A549 treated with AZD9567 at 1 μM for 4 hours (cell line): Measurements from ENCODE around the gene RABL6. TPM values are rescaled to one million over a fixed set of nuclear protein-coding genes. Genes with fewer than 3 reads are reported as not detected.

Experiments used
- total RNA-seq: library from RNA; stranded (reverse); fragments of 200-300 nt; extraction: Qiagen RNA extraction; gene quantifications from 5 replicates; pipeline ENCODE4 v1.2.3, GENCODE V29; 2022; ENCODE audit not compliant: insufficient read depth

RABL6 gene, protein sequence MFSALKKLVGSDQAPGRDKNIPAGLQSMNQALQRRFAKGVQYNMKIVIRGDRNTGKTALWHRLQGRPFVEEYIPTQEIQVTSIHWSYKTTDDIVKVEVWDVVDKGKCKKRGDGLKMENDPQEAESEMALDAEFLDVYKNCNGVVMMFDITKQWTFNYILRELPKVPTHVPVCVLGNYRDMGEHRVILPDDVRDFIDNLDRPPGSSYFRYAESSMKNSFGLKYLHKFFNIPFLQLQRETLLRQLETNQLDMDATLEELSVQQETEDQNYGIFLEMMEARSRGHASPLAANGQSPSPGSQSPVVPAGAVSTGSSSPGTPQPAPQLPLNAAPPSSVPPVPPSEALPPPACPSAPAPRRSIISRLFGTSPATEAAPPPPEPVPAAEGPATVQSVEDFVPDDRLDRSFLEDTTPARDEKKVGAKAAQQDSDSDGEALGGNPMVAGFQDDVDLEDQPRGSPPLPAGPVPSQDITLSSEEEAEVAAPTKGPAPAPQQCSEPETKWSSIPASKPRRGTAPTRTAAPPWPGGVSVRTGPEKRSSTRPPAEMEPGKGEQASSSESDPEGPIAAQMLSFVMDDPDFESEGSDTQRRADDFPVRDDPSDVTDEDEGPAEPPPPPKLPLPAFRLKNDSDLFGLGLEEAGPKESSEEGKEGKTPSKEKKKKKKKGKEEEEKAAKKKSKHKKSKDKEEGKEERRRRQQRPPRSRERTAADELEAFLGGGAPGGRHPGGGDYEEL
- total RNA-seq = 56.0 to 85.9 TPM (median 80.1 TPM) in 5 replicates

DNA sequence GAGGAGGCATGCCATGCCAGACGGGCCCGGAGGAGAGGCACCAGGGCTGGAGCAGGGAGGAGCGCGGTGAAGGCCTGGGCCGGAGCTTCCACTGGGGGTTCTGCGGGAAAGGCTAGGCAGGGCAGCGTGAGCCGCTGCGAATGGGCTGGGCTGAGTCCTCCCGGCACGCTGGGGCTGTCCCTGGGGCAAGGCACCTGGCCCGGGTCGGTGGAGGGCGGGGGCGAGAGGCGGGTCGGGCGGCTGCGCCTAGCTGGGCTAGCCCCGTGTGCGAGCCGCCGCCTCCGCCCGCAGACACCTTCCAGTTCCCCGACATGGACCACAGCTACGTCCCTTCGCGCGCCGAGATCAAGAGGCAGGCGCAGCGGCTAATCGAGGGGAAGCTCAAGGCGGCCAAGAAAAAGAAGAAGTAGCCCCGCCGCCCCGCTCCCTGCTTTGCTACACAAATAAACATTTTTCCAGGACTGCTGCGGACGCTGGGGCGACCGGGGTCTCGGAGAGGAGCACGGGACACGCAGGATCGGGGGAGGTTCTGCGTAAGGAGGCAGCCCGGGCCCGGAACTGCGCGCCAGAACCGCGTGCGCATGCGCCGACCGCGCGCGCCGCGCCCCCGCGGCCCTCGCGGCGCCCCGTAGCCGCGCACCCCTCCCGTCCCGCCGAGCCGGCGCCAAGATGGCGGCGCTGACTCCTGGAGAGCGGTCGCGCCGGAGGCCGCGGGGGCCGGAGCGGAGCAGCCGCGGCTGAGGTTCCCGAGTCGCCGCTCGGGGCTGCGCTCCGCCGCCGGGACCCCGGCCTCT, at the start of gene RABL6:
Gene RABL6, plus strand, starts transcription at position 668 of the 794 bp plus-strand sequence. CDS start 249 bp downstream, outside the sequence.

DNA sequence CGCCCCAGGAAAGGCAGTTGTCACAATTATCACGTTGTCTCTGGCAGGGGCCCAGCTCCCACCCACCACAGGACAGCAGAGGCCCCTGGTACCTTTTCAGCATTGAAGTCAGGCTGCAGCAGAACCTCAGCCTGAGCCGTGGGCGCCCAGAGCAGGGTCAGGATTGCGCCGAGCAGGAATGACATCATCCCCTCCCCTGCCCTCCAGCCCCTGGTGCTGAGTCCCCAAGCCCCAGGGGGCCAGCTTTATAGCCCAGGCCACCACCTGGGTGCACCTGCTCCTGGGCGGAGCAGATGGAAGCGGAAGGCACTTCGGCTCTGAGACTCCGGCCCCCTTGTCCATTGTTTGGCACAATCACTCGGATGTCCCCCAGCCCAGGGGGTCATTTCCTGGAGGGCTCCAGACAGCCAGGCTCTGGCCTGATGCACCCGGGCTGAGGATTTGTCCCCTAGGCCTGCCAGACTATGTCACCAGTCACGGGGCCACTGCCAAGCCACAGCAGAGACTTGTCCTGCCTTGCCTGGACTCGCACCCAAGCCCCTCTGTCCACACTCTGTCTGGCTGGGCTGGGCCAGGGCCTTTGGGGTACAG, 43.4 kb upstream of the RABL6 start, which contains the start of gene LCN15:
Gene LCN15, minus strand, starts transcription at position 218 of the 591 bp plus-strand sequence. Its CDS starts 30 bp downstream, at position 188.

DNA sequence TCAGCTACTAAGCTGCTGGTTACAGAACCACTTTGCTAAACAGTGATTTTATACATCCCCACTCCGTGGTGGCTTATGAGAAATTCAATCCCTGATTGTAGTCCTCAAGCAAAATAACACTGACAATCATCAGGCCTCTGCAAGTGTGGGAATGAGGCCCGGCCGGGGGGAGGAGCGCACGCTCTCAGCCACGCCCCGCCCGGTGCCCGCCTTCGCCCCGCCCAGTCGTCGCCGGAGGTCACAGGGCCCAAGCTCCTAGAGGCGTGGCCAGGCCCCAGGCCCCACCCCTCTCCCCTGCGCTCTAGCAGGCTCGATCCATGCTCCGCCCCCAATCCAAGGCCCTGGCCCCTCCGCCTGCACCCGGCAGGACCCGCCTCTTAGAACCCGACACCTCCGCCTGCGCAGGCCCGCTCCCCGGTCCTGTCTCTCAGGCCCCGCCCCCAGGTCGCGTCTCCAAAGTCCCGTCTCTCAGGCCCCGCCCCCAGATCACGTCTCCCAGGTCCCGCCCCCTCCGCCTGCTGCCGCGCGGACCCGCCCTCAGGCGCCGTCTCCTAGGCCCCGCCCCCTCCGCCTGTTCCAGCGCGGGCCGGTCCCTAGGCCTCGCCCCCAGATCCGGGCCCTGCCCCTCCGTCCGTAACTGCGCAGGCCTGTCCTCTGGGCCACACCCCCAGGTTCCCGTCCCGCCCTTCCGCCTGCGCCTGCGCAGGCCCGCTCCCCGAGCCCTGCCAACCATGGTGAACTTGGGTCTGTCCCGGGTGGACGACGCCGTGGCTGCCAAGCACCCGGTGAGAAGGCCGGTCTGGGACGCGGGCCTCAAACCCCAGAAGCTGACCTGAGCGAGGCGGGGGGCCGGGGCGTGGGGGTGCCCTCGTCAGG, 16.9 kb upstream of the RABL6 start, which contains the start of gene TMEM141:
Gene TMEM141, plus strand, starts transcription at position 705 of the 876 bp plus-strand sequence. Its CDS starts 27 bp downstream, at position 732.

DNA sequence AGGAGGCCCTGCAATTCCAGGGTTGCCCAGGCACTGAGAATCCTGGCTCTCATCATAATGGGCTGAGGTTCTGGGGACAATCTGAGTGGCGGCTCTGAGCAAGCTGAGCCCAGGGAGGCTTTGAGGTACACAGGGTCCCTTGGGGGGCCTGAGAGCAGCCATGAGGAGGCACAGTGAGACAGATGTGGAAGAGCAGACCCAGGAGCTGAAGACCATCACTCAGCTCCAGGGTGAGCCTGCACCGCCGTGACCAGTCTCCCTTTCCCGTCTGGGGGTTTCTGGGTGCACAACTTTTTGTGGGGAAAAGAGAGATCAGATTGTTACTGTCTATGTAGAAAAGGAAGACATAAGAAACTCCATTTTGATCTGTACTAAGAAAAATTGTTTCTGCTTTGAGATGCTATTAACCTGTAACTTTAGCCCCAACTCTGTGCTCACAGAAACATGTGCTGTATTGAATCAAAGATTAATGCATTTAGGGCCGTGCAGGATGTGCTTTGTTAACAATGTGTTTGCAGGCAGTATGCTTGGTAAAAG, 11.4 kb upstream of the RABL6 start, which contains the start of gene CCDC183:
Gene CCDC183, plus strand, starts transcription at position 101 of the 537 bp plus-strand sequence. Its CDS starts 60 bp downstream, at position 161.

DNA sequence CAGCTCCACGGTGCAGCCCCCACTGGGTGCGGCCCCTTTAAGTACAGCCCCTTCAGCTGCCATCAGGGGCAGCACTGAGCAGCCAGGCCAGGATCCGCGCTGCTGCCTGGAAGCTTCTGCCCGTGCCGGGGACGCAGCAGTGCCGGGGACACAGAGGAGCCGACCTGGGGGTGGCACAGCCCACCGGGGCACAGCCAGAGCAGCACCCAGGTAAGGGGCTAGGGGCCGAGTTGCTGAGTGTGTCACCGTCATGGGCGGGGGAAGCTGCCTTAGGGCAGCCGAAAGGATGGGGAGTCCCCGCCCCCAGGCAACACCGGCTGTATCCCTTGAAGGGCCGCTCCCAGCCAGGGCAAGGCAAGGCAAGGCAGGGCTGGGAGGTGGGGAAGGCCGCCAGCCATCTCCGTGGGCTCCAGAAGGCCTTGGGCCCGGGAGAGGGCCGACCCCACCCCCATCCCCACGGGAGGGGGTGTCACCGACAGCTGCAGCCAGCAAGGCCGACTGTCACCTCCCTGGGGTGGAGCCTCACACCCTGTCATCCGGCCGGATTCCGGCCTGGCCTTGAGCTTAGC, 34.7 kb downstream of the RABL6 start, which contains the start of gene AJM1:
Gene AJM1, plus strand, starts transcription at position 99 of the 569 bp plus-strand sequence. CDS start 1,937 bp downstream, outside the sequence.

DNA sequence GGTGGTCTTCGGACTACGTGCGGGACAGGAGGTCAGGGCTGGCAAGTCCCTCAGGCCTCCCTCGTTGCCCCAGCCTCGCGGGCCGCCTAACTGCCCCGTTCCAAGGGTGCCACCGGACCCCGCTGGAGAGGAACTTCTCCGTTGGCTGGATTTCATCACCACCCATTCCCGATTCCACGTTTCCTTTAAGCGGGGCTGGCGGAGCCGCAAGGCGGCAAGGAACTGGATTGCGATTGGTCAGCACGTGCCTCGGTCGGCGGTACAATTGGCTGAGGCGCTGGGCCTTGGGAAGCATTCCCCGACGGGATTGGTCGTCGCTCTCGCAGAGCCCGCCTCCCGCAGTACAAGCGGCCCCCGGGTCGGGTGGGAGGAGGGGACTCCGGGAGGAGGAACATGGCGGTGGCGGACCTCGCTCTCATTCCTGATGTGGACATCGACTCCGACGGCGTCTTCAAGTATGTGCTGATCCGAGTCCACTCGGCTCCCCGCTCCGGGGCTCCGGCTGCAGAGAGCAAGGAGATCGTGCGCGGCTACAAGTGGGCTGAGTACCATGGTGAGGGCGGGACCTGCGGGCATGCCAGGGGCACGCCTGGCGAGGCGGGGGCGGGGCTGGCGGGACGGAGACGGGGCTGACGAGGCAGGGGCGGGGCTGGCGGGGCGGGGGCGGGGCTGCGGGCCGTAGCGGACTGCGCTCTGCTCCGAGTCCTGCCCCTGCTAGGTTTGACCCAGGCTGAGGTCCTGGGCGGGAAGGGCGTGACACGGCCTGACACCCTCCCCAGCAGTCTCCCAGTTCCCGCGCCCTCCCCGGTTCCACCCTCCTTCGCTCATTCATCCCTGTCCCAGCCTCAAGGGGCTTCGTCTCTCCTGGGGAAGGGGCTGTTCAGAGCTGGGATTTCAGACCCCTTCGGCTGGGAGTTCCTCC, 41.6 kb downstream of the RABL6 start, which contains the start of gene PHPT1:
Gene PHPT1, plus strand, starts transcription at position 372 of the 922 bp plus-strand sequence. Its CDS starts 22 bp downstream, at position 394.

DNA sequence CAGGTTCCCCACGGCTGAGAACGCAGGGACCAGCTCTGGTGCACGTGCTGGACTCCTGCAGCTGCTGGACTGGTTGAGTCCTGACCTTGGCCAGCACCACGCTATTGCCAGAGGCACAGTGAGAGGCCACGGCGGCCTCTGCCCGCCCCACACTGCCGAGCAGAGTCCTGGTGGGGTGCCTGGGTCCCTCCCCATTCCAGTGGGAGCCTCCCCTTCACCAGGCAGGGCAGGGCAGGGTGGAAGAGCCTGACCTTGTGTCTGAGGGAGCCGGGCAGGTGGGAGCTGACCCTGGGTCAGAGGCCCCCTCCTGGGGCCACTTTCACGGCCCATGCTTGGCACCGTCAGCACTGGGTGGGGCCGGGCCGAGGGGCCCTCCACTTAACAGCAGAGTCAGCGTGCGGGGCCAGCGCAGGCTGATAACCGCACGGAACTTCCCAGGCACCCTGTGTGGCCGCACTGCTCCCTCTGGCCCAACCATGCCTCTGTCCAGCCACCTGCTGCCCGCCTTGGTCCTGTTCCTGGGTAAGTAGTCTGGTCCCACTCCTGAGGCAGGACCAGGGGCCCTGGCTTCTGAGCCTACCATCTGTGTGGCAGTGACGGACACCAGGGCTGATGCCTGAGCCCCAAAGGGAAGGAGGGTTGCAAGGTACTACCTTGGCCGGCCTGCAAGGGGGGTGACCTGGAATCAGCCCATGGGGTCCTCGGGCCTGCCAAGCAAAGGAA, 44.4 kb downstream of the RABL6 start, which contains the start of gene MAMDC4:
Gene MAMDC4, plus strand, starts transcription at position 406 of the 723 bp plus-strand sequence. Its CDS starts 71 bp downstream, at position 477.

DNA sequence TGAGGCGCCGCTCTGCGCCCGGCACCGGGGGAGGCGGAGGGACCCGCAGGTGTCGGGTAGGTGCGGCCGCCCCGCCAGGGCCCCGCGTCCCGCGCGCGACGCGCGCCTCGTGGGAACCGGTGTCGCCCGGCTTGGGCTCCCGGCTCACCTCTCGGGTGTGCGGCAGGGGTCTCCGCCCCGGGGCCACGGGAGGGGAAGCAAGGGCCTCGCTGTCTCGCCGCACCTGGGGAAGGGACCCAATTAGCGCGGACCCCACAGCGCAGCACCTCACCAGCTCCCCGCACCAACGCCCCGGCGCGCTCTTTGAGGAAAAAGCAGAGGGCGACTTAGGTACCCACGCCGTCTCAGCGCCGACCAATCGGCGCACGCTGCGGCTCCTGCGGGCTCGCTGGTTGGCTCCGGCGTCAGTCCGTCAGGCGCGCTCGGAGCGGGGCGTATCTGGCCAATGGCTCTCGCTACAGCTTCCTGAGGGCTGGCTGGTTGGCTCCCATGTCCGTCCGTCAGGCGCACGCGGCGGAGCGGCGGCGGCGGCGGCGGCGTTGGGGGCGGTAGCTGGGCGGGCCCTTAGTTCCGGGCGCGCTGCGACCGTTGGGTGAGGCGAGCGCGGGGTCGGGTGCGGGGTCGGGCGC, 78.3 kb downstream of the RABL6 start, which contains the start of gene TRAF2:
Gene TRAF2, plus strand, starts transcription at position 567 of the 629 bp plus-strand sequence. CDS start 12,225 bp downstream, outside the sequence.

Other genes starting within 250 kb of the RABL6 start
- 37.1 to 59.8 TPM (median 58.8 TPM) in 5 replicates for gene EGFL7, start 145.0 kb upstream of the RABL6 start, total RNA-seq
- gene AGPAT2, start 120.5 kb upstream of the RABL6 start, total RNA-seq = 64.9 to 105 TPM (median 101 TPM) in 5 replicates
- 3.7 to 8.1 TPM (median 7.0 TPM) in 5 replicates for gene DIPK1B, start 95.4 kb upstream of the RABL6 start, total RNA-seq
- not detected in 5 replicates for gene LCN10, start 65.0 kb upstream of the RABL6 start, total RNA-seq
- not detected in 5 replicates for gene LCN6, start 59.4 kb upstream of the RABL6 start, total RNA-seq
- not detected in 5 replicates for gene LCN8, start 49.7 kb upstream of the RABL6 start, total RNA-seq
- gene LCN15, start 43.4 kb upstream of the RABL6 start, total RNA-seq = 0.05 to 0.08 TPM (median 0.05 TPM) in 3 of 5 replicates, not detected in the others
- 58.2 to 81.2 TPM (median 76.7 TPM) in 5 replicates for gene TMEM141, start 16.6 kb upstream of the RABL6 start, total RNA-seq
- gene CCDC183, start 11.6 kb upstream of the RABL6 start, total RNA-seq = 0.39 to 0.89 TPM (median 0.44 TPM) in 4 of 5 replicates, not detected in the other
- 1.9 to 5.0 TPM (median 4.5 TPM) in 5 replicates for gene AJM1, start 34.5 kb downstream of the RABL6 start, total RNA-seq
- 301 to 333 TPM (median 305 TPM) in 5 replicates for gene PHPT1, start 41.5 kb downstream of the RABL6 start, total RNA-seq
- gene MAMDC4, start 44.4 kb downstream of the RABL6 start, total RNA-seq = 3.8 to 5.7 TPM (median 4.6 TPM) in 5 replicates
- 355 to 516 TPM (median 465 TPM) in 5 replicates for gene EDF1, start 58.4 kb downstream of the RABL6 start, total RNA-seq
- gene TRAF2, start 78.6 kb downstream of the RABL6 start, total RNA-seq = 28.1 to 60.7 TPM (median 48.5 TPM) in 5 replicates
- 62.3 to 108 TPM (median 104 TPM) in 5 replicates for gene FBXW5, start 136.8 kb downstream of the RABL6 start, total RNA-seq
- gene C8G, start 137.3 kb downstream of the RABL6 start, total RNA-seq = 1.0 to 1.7 TPM (median 1.3 TPM) in 4 of 5 replicates, not detected in the other
- 1.3 to 2.0 TPM (median 1.6 TPM) in 4 of 5 replicates, not detected in the other for gene LCN12, start 144.3 kb downstream of the RABL6 start, total RNA-seq
- 0.14 to 0.73 TPM (median 0.66 TPM) in 4 of 5 replicates, not detected in the other for gene PTGDS, start 169.6 kb downstream of the RABL6 start, total RNA-seq
- 0.02 to 0.14 TPM (median 0.10 TPM) in 4 of 5 replicates, not detected in the other for gene LCNL1, start 175.0 kb downstream of the RABL6 start, total RNA-seq
- gene PAXX, start 184.5 kb downstream of the RABL6 start, total RNA-seq = 24.8 to 86.1 TPM (median 80.8 TPM) in 5 replicates
- gene CLIC3, start 188.6 kb downstream of the RABL6 start, total RNA-seq = 4.0 to 4.9 TPM (median 4.4 TPM) in 4 of 5 replicates, not detected in the other
- gene ABCA2, start 220.3 kb downstream of the RABL6 start, total RNA-seq = 20.0 to 29.5 TPM (median 27.5 TPM) in 5 replicates
- 0.03 to 0.09 TPM (median 0.03 TPM) in 4 of 5 replicates, not detected in the other for gene FUT7, start 224.1 kb downstream of the RABL6 start, total RNA-seq
- gene NPDC1, start 238.2 kb downstream of the RABL6 start, total RNA-seq = 49.4 to 88.3 TPM (median 87.7 TPM) in 5 replicates
- gene ENTPD2, start 246.1 kb downstream of the RABL6 start, total RNA-seq = 1.4 to 3.0 TPM (median 2.6 TPM) in 5 replicates